Measurements from ENCODE around the gene RPH3AL.

RPH3AL gene

DNA sequence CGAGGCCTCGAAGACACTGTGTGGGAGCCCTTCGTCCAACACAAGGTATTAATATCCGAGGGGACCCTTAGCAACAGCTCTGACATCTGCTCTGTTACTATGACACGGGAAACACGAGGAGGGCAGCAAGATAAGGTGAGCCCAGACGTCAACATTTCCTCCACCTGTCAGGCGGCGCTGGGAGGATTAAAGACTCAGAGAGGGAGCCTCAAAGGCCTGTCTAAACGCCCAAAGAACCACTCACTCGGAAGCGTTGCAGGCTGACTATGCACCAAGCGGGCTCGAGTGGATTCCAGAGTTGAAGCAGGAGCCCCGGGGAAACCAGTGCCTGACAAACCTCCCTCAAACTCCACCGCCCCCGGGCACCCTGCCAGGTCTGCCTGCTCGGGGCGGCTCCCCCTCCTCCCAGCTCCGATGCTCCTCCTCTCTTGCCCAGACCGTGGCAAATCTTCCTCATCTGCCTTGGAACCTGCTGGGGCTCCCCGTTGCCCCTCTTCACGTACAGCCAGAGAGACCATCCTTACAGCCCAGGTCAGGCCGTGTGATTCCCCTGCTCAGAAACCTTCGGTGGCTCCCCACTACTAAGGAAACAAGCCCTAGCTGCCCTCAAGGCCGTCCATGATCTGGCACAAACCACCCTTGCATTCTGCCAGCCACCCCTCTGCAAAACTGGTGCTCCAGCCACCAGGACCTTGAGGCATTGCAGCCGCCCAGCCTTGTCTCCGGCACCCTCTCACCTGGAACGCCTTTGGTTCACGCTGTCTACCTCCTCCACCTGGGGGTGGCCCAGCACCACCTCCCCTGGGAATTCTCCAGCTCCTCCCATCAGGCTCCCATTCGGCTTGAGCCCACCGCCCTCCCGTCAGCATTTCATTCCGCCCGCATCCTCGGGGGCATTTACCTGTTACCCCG lies 16.2 kb downstream of the RPH3AL start:
- no peak for DNase-seq (ENCODE audit: low spot score)

DNA sequence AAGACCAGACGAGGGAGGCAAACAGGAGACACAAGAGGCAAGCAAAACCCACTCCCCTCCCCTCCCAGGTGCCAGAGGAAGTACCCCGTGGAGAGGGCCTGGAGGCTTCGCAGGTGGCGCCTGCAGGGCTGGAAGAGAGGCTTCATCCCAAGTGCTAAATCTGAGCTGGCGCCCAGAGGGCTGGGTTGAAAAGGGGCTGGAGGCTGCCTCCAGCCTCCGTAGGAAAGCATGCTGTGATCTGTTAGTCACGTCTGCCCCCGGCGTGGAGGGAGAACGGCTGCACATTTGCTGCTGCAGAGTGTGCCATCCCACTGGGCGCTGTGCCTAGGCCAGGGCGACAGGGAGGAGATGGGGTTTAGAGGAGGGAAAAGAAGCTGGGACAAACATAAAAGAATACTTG lies 16.9 kb downstream of the RPH3AL start:
- no peak for DNase-seq (ENCODE audit: low spot score)

DNA sequence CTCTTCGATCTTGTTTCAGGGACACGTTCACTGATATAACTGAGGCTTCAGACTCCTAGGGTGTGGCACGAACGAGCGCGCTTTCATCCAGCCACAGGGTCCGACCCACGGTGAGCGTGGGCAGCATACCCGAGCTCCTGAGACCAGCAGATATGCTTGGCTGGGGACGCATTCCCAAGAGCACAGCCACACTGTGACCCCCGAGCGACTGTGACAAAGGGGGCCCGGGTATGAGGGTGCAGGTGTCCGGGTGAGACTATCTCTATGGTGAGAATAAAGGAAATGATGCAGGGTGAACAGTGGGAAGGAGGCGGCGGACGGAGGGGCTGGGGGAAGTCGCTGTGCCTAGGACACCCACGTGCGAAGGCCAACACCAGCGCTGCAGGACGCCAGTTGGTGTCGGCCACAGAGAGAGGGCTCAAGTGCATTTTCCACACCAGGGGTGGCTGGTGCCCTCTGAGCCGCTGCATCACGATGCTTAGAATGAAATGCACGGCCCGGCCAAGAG lies 17.6 kb downstream of the RPH3AL start:
- DNase-seq (ENCODE audit: low spot score), result no peak

DNA sequence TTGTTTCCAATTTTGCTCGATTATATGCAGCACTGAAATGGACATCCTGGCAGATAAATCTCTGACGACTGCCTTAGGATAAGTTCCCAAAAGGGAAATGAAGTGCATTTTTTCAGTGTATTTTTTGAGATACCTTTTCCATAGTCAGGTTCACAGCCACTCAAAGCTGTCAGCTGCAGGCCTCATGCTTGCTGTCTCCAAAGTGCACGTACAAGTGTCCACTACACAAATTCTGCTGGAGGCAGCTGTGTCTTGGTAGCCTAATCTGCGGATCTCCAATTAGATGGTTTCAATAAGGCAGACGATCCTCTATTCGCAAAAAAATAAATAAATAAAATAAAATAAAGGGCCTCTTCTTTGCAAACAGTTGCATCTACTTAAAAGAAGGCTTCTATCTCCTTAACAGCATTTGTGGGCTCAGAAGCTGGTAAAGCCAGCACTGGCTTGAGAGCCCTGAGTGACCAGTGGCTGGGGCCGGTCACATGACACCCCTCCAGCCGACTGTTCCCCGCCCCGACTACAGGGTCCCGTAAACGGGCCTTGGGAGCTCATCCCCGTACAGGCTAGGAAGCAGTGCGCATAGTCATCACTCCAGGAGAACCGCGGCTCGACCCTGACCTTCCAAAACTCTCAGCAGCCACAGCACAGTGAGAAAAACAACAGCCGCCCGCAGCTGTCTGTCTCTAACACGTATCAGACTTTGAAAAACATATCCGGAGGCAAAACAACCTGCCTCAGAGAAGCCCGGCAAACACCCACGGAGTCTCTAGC lies 18.8 kb downstream of the RPH3AL start:
- DNase-seq (ENCODE audit: low spot score), result no peak

DNA sequence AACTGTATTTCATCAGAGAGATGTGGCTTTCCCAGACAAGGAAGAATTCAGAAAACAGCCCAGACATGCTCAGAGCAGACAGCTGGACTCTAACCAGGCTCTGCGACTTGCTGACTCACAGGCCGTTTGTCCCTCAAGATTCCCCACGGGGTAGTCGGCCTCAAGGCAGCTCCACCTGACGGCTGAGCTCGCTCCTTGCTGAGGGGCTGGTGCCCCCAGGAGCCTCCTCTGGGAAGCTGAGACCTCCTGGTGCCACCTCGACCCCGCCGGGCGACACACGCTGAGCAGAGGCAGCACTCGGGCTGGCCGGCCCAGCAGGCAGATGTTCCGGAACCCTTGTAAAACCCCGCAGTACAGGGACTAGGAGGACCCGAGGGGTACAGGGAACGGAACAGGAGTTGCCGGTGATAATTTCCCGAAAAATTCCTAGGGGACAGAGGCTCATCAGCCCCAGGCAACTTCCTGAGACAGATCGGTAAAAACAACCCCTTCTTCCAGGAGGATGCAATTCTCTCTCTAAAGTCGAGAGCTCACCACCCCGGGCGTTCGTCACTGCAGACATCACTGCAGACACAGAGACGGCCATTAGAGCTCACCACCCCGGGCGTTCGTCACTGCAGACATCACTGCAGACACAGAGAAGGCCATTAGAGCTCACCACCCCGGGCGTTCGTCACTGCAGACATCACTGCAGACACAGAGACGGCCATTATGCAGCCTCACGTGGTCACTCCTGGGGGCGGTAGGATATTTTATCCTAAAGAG lies 19.9 kb downstream of the RPH3AL start:
- no peak for DNase-seq (ENCODE audit: low spot score)

DNA sequence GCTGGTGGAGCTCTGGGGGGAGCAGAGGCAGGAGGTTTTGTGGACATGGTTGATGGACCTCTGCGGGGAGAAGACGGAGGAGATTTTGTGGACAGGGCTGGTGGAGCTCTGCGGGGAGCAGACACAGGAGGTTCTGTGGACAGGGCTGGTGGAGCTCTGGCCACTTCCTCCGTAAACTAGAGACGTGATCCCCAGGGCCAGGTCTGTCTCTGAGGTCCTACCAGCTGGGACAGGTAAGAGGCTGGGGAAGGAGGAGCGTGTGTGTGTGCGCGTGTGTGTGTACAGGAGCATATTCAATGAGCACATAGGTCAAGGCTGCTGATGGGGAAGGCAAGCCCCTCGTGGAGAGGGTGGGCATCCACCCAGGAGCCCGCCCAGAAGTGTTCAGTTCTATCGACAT lies 20.6 kb downstream of the RPH3AL start:
- no peak for DNase-seq (ENCODE audit: low spot score)

DNA sequence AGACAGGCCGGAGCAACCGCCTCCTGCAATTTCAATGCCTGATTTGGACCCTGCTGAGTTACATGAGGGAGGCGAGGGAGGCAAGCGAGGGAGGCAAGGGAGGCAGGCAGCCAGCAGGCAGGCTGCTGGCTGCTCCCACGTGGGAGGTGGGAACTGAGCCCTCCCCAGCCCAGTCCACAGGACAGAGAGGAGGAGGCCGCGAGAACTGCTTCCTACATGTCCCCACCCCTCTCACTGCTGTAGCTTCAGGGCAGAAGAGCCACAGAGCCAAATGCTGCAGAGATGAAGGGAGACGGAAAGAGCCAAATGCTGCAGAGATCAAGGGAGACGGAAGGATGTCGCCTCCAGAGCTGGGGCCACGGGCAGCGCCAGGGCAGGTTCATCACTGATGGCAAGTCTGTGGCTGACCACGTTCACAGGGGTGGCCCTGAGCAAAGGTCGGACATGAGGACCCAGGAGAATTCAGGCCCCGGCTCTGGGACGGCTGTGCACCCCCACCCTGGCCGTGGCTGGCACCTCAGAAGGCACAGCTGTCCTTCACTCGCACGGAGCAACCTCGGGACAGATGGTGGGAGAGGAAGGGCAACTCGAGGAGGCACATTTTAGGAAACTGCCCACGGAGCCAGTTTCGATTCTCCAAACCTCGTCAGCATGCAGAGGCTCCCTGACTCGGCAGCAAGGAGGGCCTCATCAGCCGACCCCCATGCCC lies 21.5 kb downstream of the RPH3AL start:
- DNase-seq (ENCODE audit: low spot score), result no peak

DNA sequence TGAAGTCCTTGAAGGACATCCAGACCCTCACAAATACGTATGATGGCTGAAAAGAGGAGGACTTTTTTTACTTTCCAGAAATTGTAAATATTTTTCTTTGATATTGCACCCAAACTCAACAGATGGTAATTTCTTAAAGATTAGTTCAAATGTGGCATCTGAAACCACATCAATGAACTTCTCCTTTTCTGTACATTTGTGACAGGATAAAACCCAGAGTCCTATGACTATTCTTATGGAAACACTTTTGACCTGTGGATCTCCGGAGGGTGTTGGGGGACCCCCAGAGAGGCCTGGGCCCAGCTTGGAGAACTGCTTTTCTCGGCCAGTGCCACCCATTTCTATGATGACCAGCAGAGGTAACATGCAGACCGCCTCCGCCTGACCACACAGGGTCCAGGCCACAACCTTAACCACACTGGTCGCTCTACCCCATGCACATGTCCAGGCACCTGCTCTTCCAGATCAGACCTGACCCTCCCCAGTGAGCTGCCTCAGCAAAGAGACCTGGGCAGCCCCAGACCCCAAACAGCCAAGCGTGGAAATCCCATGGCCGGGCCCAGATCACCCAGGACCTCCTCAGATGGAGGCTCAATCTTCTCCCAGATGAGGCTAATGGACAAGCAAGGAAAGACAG lies 22.7 kb downstream of the RPH3AL start:
- no peak for DNase-seq (ENCODE audit: low spot score)

DNA sequence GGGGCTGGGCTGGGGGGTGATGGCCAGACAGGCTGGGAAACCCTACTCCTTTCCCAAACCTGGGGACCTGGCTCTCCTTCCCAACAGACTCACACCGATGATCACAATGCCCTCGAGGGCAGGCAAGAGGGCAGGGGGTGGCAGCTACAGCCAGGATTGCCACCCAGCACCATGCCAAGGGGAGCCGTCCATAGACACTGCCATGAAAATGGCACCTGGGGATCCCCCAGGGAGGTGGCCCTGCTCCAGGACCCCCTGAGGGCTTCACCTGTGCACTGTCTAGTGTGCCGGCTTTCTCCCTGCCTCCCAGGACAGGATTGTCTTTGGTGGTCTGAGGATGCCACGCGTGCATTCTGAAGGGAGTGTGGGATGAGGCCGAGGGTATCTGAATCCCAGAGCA lies 24.6 kb downstream of the RPH3AL start:
- DNase-seq (ENCODE audit: low spot score), result no peak

DNA sequence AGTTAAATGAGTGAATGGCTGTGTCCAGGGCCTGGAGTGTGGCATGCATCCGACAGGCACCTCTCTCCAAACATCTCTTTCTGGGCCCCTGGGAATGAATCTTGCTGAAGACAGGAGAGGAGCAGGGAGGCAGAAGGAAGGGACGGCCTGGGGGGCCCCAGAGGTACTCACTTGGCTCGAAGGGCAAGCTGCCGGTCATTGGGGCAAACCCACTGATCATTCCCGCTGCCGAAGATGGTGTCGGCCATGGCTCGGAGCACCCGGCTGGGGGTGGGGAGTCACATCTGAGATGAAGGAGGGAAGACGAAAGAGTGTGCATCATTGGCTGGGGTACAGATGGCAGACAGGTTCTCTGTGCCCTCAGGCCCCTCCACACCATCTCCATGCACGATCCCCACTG lies 25.3 kb downstream of the RPH3AL start:
- DNase-seq (ENCODE audit: low spot score), result no peak

DNA sequence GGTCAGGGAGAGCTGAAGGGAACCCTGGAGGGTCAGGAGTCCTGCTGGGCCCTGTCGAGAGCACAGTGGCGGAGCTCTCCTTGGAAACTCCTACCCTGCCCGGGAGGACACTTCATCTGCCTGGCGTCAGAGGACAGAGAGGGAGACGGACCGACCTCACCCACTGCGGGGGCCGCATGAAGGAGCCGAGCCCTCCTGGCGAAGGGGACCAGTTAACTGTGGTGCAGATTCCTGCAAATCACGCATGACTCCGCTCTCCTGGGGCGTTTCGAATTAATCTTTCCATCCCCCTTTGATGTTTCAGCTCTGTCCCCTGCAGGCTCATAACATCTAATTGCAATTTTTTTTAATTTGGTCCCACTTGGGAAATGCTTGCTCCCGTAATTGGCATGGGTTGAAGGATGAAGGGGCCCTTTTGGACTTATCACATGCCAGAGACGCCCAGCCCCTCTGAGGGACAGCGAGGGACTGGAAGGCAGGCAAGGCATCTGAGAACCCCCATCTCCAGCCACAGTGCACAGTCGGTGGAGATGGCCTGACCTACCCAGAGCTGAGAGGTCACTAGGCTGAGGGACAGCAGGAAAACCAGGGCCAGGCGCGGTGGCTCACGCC lies 26.5 kb downstream of the RPH3AL start:
- no peak for DNase-seq (ENCODE audit: low spot score)

DNA sequence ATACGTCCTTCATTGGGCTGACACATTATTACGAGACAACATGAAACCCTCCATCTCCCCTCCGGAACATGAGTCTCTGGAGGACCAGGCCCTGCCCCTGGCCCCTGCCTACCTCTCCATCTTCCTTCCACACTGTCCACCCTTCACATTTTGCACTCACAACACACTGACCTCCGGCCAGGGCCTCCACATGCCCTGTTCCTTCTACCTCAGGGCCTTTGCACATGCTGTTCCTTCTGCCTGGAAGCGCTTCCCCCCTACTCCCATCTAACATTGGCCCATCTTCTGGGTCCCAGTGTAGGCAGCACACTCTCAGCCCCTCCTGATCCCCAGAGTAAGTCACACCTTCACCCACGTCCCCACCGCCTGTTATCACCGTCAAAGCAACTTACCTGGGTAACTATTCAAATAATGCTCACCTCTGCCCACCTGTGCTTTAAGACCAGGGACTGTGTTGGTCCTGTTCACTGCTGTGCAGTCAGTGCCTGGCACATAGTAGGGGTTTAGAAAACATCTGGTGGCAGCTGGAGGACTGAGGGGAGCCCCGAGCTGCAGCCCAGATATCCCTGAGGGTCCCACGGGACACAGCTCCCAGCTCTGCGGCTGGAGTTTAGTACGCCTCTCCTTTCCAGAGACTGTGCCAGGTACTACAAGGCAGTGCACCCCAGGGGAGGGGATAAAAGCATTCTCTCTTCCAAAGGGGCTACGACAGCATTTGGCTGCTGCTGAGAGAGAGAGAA lies 27.2 kb downstream of the RPH3AL start:
- no peak for DNase-seq (ENCODE audit: low spot score)

DNA sequence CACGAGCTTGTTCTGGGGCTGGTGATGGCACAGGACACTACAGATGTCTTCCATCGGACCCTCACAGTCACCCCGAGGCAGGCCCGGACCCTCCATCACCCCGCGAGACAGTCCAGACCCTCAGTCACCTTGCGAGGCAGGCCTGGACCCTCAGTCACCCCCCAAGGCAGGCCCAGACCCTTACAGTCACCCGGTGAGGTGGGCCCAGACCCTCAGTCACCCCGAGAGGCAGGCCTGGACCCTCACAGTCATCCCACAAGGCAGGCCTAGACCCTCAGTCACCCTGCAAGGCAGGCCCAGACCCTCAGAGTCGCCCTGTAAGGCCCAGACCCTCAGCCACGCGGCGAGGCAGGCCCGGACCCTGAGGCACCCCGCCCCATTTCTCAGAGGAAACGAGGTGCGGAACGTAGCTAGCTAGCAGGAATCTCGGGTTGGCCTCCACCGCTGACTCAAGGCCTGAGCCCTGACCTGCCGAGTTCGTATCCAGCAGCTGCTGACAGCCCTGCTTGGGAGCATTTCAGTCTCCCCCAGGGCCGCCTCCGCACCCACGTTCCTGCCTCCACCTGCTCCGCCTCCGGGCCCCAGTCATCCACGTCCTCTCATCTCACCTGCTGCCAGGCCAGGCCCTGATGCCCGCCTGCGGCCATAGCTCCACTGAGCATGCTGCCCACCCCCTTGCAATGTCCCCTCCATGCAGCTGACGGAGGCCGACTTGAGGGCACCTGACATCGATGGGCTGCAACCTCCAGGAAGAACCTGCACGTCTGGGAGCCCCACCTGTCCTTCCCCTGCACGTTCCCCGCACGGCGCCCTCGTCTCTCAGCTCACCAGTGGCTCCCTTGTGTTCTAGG lies 28.7 kb downstream of the RPH3AL start:
- DNase-seq (ENCODE audit: low spot score), result no peak

DNA sequence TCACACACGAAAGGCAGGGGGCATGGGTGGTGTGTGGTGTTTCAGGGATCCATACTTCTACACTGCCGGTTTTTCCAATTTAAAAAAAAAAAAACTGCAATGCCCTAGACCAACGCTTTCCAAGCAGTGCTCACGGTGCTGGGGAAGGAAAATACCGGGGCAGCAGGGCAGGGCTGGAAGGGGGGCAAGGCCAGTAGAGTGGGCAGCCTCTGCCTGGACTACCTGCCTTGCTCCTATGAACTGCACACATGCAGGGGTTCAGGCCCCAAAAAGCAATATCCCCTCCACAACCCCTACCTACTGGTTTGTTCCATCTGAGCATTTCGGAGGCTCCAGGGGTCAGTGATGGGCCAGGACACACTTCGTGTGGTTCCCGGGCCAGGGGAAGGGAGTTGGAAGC lies 29.4 kb downstream of the RPH3AL start:
- no peak for DNase-seq (ENCODE audit: low spot score)

DNA sequence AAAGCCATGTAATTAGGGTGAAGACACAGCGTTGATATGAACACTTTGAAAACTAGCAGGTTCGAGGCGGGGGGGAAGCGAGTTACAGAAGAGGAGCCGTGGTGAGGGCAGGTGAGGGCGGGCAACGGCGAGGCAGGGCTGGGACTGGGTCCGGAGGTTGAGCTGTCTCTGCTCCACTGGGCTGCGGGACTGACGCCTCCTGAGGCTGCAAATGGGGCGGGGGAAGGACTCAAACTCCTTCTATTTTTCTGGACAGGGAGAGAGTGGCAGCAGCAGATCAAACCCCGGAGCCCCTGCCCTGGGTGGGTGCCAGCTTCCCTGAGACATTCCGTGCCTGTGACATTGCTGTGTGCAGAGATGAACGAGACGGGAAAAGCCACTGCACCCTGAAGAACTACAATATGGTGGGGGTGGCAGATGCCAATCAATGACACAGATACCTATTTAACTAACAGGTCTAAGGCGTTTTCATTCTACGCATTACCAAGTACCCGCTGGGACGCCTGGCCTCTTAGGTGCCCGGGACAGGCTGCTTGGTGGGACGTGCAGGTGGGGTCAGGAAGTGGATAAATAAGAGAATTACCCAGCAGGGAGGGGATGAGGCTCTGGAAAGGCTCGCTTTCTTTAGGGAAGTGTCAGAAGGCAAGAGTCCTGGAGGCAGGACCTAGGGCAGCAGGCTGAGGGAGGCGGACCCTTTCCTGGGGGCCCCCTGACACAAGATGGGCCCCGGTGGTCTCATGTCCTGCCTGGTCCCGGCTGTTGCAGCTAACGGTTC lies 30.4 kb downstream of the RPH3AL start:
- DNase-seq (ENCODE audit: low spot score), result no peak

DNA sequence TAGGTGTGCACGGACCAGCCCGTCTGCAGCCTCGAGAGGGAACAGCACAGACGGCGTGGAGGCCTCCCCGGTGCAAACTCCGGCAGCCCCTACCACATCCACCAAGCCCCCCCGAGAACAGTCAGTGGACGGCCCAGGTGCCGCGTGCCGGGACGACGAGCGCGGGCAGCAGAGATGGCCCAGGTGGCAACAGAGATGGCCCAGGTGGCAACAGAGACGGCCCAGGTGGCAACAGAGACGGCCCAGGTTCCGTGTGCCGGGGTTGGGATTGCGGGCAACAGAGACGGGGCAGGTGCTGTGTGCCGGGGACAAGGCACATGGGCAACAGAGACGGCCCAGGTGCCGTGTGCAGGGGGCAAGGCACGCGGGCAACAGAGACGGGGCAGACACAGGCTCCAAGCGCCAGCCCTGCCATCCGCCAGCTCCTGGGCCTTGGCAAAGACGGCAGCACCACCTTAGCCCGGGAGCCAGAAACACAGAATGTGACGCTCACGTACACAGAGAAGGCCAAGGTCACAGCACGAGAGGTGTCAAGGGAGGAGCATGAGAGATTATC lies 31.1 kb downstream of the RPH3AL start:
- no peak for DNase-seq (ENCODE audit: low spot score)

DNA sequence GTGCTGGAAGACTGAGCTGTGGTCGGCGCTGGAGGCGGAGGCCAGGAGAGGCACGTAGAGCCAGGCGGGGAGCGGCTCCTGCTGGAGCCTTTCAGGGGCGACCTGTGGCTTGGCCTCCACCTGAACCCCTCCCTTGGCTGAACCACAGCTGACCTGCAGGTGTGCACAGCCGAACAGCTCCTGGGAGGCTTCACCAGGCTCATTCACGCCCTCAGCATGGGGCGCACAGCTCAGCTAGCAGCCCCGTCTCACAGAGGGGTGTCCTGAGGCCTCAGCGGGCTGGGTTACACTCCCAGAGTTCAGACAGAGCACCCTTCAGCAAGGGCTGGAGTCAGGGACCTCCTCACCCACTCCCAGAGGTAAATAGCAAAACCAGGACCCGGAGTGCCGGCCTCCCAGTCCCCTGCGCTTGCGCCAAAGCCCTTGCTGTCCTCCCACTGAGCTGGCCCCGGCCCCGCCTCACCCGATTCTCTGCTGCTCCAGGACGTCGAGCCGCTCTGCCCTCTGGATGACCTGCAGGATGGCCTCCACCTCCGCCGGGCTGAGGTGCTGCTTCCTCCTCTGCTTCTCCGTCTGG lies 31.7 kb downstream of the RPH3AL start:
- no peak for DNase-seq (ENCODE audit: low spot score)

DNA sequence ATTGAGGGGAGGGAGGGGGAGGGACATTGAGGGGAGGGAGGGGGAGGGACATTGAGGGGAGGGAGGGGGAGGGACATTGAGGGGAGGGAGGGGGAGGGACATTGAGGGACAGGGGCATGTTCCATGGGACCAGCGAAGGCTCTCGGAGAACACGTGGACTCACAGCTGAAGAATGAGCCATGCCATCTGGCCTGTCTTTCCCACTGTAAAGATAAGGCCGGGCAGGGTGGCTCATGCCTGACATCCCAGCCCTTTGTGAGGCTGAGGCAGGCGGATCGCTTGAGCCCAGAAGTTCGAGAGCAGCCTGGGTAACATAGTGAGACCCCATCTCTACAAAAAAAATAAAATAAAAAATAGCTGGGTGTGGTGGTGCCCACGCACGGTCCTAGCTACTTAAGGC lies 32.5 kb downstream of the RPH3AL start:
- no peak for DNase-seq (ENCODE audit: low spot score)
